Left renal pelvis (tissue), 4 donors: Measurements from ENCODE around the gene KANSL1. TPM values are rescaled to one million over a fixed set of nuclear protein-coding genes. Genes with fewer than 3 reads are reported as not detected.
"Not testable (repeated sequence)": the region's sequence is repeated elsewhere in the genome, so short reads cannot be mapped to it uniquely, and the experiment has no call there.

Source experiments
- DNase-seq, 4 donors: peaks; one replicate each; pipeline ENCODE4 v3.0.0-alpha.2; 2013; ENCODE audit warnings: low read depth in 4 of 4, low spot score in 3 of 4
- polyA plus RNA-seq, 4 donors: library from polyadenylated mRNA; unstranded; fragments of 120-200 nt; gene quantifications; one replicate each; pipeline ENCODE4 v1.2.1, GENCODE V29; 2013; ENCODE audit not compliant: insufficient read length in 4 of 4

The KANSL1 gene
- polyA plus RNA-seq, 4 donors: 53.1 to 93.4 (median 64.1) TPM

DNA sequence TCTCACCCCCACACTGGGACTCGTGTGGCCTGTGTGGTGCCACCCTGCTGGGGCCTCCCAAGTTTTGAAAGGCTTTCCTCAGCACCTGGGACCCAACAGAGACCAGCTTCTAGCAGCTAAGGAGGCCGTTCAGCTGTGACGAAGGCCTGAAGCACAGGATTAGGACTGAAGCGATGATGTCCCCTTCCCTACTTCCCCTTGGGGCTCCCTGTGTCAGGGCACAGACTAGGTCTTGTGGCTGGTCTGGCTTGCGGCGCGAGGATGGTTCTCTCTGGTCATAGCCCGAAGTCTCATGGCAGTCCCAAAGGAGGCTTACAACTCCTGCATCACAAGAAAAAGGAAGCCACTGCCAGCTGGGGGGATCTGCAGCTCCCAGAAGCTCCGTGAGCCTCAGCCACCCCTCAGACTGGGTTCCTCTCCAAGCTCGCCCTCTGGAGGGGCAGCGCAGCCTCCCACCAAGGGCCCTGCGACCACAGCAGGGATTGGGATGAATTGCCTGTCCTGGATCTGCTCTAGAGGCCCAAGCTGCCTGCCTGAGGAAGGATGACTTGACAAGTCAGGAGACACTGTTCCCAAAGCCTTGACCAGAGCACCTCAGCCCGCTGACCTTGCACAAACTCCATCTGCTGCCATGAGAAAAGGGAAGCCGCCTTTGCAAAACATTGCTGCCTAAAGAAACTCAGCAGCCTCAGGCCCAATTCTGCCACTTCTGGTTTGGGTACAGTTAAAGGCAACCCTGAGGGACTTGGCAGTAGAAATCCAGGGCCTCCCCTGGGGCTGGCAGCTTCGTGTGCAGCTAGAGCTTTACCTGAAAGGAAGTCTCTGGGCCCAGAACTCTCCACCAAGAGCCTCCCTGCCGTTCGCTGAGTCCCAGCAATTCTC, 166.8 kb downstream of the KANSL1 start:
- no peak for DNase-seq

DNA sequence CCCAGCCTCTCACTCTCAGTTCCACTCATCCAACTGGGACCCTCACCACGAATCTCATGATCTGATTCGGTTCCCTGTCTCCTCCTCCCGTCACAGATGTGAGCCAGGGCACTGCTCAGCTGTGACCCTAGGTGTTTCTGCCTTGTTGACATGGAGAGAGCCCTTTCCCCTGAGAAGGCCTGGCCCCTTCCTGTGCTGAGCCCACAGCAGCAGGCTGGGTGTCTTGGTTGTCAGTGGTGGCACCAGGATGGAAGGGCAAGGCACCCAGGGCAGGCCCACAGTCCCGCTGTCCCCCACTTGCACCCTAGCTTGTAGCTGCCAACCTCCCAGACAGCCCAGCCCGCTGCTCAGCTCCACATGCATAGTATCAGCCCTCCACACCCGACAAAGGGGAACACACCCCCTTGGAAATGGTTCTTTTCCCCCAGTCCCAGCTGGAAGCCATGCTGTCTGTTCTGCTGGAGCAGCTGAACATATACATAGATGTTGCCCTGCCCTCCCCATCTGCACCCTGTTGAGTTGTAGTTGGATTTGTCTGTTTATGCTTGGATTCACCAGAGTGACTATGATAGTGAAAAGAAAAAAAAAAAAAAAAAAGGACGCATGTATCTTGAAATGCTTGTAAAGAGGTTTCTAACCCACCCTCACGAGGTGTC, 167.6 kb downstream of the KANSL1 start:
- DNase-seq: no peak

DNA sequence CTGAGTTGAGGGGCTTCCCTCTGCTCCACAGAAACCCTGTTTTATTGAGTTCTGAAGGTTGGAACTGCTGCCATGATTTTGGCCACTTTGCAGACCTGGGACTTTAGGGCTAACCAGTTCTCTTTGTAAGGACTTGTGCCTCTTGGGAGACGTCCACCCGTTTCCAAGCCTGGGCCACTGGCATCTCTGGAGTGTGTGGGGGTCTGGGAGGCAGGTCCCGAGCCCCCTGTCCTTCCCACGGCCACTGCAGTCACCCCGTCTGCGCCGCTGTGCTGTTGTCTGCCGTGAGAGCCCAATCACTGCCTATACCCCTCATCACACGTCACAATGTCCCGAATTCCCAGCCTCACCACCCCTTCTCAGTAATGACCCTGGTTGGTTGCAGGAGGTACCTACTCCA, 168.2 kb downstream of the KANSL1 start:
- DNase-seq: no peak

- DNase-seq: no peak
Observed at GRCh38 chr17:46024590-46024989, 168.6 kb downstream of the KANSL1 start.

- no peak for DNase-seq
Observed at GRCh38 chr17:46023783-46024388, 169.3 kb downstream of the KANSL1 start.

DNA sequence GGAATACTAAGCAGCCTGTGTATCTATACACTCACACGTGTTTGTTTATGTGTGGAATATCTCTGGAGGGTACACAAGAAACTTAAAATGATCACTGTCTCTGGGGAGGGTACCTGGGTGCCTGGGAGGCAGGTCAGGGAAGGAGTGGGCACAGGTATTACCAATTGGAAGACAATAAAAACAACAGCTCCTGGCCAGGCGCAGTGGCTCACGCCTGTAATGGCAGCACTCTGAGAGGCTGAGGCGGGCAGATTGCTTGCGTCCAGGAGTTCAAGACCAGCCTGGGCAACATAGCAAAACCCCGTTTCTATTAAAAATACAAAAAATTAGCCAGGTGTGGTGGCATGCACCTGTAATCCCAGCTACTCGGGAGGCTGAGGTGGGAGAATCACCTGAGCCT, 169.9 kb downstream of the KANSL1 start:
- not testable (repeated sequence) for DNase-seq

GRCh38 chr17:46020998-46021397, 172.2 kb downstream of the KANSL1 start:
- DNase-seq: no peak

DNA sequence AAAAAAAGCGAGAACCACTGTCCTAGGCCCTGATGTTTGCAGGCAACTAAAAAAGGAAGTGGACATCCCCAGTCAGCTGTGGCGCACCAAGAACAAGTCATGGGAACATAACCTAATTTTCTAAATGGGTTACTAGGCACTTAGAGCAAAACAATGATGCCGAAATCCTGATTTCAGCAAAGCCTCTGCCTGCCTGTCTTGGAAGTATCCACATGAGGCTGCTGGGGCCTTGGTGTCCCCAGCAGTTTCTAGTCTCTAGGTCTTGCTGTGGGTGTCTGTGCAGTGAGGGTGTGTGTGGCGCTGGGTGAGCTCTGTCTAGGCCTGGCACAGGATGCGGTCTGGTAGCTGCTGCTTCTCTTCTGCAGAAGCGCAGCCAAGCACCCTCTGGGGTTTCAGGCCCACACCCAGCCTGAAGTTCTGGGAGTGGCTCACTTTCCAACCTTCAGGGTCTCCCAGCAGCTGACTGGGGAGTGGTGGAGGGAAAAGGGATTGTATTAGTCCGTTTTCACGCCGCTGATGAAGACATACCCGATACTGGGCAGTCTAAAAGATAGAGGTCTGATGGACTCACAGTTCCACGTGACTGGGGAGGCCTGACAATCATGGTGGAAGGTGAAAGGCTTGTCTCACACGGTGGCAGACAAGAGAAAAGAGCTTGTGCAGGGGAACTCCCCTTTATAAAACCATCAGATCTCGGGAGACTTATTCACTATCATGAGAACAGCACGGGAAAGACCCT, 173.0 kb downstream of the KANSL1 start:
- no peak for DNase-seq

DNA sequence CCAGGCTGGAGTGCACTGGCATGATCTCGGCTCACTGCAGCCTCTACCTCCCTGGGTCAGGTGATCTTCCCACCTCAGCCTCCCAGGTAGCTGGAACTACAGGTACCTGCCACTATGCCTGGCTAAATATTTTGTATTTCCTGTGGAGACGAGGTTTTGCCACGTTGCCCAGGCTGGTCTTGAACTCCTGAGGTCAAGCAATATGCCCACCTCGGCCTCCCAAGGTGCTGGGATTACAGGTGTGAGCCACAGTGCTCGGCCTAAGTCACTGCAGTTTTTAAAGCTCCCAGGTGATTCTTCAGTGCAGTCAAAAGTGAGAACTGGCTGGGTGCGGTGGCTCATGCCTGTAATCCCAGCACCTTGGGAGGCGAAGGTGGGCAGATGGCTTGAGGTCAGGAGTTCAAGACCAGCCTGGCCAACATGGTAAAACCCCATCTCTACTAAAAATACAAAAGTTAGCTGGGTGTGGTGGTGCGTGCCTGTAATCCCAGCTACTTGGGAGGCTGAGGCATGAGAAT, 173.8 kb downstream of the KANSL1 start:
- not testable (repeated sequence) for DNase-seq

DNA sequence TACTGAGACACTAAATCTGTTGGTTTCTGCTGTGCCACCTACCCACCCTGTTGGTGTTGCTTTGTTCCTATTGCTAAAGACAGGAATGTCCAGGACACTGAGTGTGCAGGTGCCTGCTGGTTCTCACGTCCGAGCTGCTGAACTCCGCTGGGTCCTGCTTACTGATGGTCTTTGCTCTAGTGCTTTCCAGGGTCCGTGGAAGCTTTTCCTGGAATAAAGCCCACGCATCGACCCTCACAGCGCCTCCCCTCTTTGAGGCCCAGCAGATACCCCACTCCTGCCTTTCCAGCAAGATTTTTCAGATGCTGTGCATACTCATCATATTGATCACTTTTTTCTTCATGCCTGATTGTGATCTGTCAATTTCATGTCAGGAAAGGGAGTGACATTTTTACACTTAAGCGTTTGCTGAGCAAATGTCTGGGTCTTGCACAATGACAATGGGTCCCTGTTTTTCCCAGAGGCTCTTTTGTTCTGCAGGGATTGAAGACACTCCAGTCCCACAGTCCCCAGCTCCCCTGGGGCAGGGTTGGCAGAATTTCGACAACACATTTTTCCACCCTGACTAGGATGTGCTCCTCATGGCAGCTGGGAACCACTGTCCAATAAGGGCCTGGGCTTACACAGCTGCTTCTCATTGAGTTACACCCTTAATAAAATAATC, 179.6 kb downstream of the KANSL1 start:
- no peak for DNase-seq

DNA sequence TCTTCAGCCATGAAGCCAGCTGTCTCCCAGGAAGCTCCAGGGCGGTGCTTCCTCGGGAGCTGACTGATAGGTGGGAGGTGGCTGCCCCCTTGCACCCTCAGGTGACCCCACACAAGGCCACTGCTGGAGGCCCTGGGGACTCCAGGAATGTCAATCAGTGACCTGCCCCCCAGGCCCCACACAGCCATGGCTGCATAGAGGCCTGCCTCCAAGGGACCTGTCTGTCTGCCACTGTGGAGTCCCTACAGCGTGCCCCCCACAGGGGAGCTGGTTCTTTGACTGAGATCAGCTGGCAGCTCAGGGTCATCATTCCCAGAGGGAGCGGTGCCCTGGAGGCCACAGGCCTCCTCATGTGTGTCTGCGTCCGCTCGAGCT, 180.1 kb downstream of the KANSL1 start:
- no peak for DNase-seq

DNA sequence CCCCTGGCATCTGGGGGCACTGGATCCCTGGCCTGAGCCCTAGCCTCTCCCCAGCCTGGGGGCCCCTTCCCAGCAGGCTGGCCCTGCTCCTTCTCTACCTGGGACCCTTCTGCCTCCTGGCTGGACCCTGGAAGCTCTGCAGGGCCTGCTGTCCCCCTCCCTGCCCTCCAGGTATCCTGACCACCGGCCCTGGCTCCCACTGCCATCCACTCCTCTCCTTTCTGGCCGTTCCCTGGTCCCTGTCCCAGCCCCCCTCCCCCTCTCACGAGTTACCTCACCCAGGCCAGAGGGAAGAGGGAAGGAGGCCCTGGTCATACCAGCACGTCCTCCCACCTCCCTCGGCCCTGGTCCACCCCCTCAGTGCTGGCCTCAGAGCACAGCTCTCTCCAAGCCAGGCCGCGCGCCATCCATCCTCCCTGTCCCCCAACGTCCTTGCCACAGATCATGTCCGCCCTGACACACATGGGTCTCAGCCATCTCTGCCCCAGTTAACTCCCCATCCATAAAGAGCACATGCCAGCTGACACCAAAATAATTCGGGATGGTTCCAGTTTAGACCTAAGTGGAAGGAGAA, 180.6 kb downstream of the KANSL1 start:
- no peak for DNase-seq

DNA sequence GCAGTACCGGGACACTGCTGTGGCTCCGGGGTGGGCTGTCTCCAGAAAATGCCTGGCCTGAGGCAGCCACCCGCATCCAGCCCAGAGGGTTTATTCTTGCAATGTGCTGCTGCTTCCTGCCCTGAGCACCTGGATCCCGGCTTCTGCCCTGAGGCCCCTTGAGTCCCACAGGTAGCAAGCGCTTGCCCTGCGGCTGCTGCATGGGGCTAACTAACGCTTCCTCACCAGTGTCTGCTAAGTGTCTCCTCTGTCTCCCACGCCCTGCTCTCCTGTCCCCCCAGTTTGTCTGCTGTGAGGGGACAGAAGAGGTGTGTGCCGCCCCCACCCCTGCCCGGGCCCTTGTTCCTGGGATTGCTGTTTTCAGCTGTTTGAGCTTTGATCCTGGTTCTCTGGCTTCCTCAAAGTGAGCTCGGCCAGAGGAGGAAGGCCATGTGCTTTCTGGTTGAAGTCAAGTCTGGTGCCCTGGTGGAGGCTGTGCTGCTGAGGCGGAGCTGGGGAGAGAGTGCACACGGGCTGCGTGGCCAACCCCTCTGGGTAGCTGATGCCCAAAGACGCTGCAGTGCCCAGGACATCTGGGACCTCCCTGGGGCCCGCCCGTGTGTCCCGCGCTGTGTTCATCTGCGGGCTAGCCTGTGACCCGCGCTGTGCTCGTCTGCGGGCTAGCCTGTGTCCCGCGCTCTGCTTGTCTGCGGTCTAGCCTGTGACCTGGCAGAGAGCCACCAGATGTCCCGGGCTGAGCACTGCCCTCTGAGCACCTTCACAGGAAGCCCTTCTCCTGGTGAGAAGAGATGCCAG, 181.3 kb downstream of the KANSL1 start:
- DNase-seq: no peak

DNA sequence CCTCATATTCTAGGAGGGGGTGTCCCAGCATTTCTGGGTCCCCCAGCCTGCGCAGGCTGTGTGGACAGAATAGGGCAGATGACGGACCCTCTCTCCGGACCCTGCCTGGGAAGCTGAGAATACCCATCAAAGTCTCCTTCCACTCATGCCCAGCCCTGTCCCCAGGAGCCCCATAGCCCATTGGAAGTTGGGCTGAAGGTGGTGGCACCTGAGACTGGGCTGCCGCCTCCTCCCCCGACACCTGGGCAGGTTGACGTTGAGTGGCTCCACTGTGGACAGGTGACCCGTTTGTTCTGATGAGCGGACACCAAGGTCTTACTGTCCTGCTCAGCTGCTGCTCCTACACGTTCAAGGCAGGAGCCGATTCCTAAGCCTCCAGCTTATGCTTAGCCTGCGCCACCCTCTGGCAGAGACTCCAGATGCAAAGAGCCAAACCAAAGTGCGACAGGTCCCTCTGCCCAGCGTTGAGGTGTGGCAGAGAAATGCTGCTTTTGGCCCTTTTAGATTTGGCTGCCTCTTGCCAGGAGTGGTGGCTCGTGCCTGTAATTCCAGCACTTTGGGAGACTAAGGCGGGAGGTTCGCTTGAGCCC, 182.5 kb downstream of the KANSL1 start:
- no peak for DNase-seq

- DNase-seq: no peak
Observed at GRCh38 chr17:46009681-46010596, 183.3 kb downstream of the KANSL1 start.

DNA sequence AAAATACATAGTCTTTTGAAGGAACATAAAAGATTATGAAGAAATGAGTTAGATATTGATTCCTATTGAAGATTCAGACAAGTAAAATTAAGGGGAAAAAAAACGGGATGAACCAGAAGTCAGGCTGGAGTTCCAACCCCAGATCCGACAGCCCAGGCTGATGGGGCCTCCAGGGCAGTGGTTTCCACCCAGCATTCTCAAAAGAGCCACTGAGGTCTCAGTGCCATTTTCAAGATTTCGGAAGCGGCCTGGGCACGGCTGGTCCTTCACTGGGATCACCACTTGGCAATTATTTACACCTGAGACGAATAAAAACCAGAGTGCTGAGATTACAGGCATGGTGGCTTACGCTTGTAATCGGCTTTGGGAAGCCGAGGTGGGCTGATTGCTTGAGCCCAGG, 184.6 kb downstream of the KANSL1 start:
- DNase-seq: no peak

GRCh38 chr17:46007461-46007965, 185.7 kb downstream of the KANSL1 start:
- DNase-seq: no peak
